HCT116 (cell line): ENCODE data around the gene FXYD2. TPM values are rescaled to one million over a fixed set of nuclear protein-coding genes. Genes with fewer than 3 reads are reported as not detected.

ENCODE experiments used
- ATAC-seq: fragments of 200-7000 bp; cut with Tn5 transposase; 2 replicates; pipeline ENCODE4 v1.9.1; 2020; ENCODE audit warnings: mild to moderate bottlenecking, moderate library complexity
- BruUV-seq: library from RNA; stranded (reverse); fragments of 400-500 nt; replicated peaks from 2 replicates; lab custom pipeline; 2021; lab: Mats Ljungman, UMichigan
- CTCF ChIA-PET: fragments of 300-600 bp; sonication (Branson Sonifier 250); formaldehyde crosslinking; loops from one replicate; lab custom pipeline; 2021; ENCODE audit warnings: antibody characterized with exemption; lab: Charles Lee
- POLR2A ChIA-PET: fragments of 300-600, 350-600 bp; sonication (Branson Sonifier 250); formaldehyde crosslinking; loops from one replicate; lab custom pipeline; 2021; ENCODE audit warnings: antibody characterized with exemption; lab: Charles Lee
- RAD21 ChIA-PET, 2 experiments: fragments of 300-600 bp; sonication (Branson Sonifier 250); formaldehyde crosslinking; loops; one replicate each; lab custom pipeline; 2023; ENCODE audit warnings: low total read pairs in 2 of 2; ENCODE audit not compliant: uncharacterized antibody in 2 of 2, unreplicated experiment in 2 of 2, low non-redundant PET in 1 of 2; lab: Charles Lee
- DNase-seq: peaks from one replicate; pipeline ENCODE4 v3.0.0-alpha.2; 2010; ENCODE audit warnings: low read depth, low spot score
- H2AFZ ChIP-seq: fragments of 200-600 bp; shearing (Covaris generic), sonication (generic); 2 replicates; pipeline ENCODE4 v1.6.1; 2017; ENCODE audit warnings: low read depth, mixed run types, mixed read lengths, antibody characterized with exemption, low read length; ENCODE audit not compliant: poor library complexity, severe bottlenecking
- H3K27ac ChIP-seq: 2 replicates; pipeline ENCODE4 v1.5.1; 2012; ENCODE audit warnings: low read depth, low read length
- H3K27me3 ChIP-seq: fragments of 200-600 bp; sonication (generic); 2 replicates; pipeline ENCODE4 v1.6.1; 2016; ENCODE audit warnings: mixed run types, low read length, mixed read lengths; ENCODE audit not compliant: insufficient read depth
- H3K36me3 ChIP-seq, 2 experiments: fragments of 200-500 bp in 1 of 2; fragments of 200-600 bp in 1 of 2; sonication (Bioruptor generic) in 1 of 2; sonication (generic) in 1 of 2; 2 replicates each; pipeline versions ENCODE4 v1.5.1 to v1.6.1; 2014 to 2016; ENCODE audit warnings: low read length in 2 of 2, inconsistent platforms in 1 of 2, mixed read lengths in 1 of 2, mixed run types in 1 of 2; ENCODE audit not compliant: insufficient read depth in 2 of 2, control insufficient read depth in 1 of 2
- H3K4me1 ChIP-seq, 2 experiments: fragments of 200-600 bp in 1 of 2; sonication (generic) in 1 of 2; 2 replicates each; pipeline versions ENCODE4 v1.5.1 to v1.6.1; 2012 to 2017; ENCODE audit warnings: low read length in 2 of 2, inconsistent platforms in 1 of 2, mild to moderate bottlenecking in 1 of 2, mixed read lengths in 1 of 2, mixed run types in 1 of 2, moderate library complexity in 1 of 2; ENCODE audit not compliant: insufficient read depth in 2 of 2, control insufficient read depth in 1 of 2
- H3K4me2 ChIP-seq: fragments of 200-600 bp; sonication (generic); 2 replicates; pipeline ENCODE4 v1.6.1; 2017; ENCODE audit warnings: mixed run types, low read length, mixed read lengths
- H3K4me3 ChIP-seq, 2 experiments: fragments of 200-600 bp in 1 of 2; sonication (generic) in 1 of 2; replicated peaks in 1 of 2; 2 replicates each; pipeline ENCODE4 v1.5.1; 2011 to 2016; ENCODE audit warnings: low read length in 2 of 2, control low read depth in 1 of 2, low read depth in 1 of 2, mild to moderate bottlenecking in 1 of 2, mixed read lengths in 1 of 2, mixed run types in 1 of 2
- H3K79me2 ChIP-seq: fragments of 200-600 bp; sonication (generic); 2 replicates; pipeline ENCODE4 v1.6.1; 2017; ENCODE audit warnings: mild to moderate bottlenecking, mixed run types, low read length, moderate library complexity, mixed read lengths; ENCODE audit not compliant: insufficient read depth
- H3K9ac ChIP-seq: fragments of 200-600 bp; sonication (generic); 2 replicates; pipeline ENCODE4 v1.6.1; 2016; ENCODE audit warnings: low read length, mixed read lengths
- H3K9me2 ChIP-seq: fragments of 200-600 bp; sonication (generic), shearing (Covaris generic); 2 replicates; pipeline ENCODE4 v1.6.1; 2017; ENCODE audit warnings: mixed run types, mild to moderate bottlenecking, moderate library complexity; ENCODE audit not compliant: insufficient read depth
- H3K9me3 ChIP-seq, 2 experiments: fragments of 200-500 bp in 1 of 2; fragments of 200-600 bp in 1 of 2; sonication (Bioruptor generic) in 1 of 2; sonication (generic) in 1 of 2; 2 replicates each; pipeline ENCODE4 v1.6.1; 2014 to 2017; ENCODE audit warnings: low read length in 2 of 2, mixed read lengths in 2 of 2, inconsistent platforms in 1 of 2, low read depth in 1 of 2, mild to moderate bottlenecking in 1 of 2, mixed run types in 1 of 2, moderate library complexity in 1 of 2; ENCODE audit not compliant: control insufficient read depth in 1 of 2, insufficient read depth in 1 of 2
- H4K20me1 ChIP-seq: fragments of 200-600 bp; sonication (generic), shearing (Covaris generic); 2 replicates; pipeline ENCODE4 v1.6.1; 2017; ENCODE audit warnings: mixed run types, mild to moderate bottlenecking, moderate library complexity; ENCODE audit not compliant: insufficient read depth
- CBX3 ChIP-seq: IDR thresholded peaks from 2 replicates; pipeline ENCODE4 v1.6.1; 2012; ENCODE audit warnings: low read depth
- CEBPB ChIP-seq: IDR thresholded peaks from 2 replicates; pipeline ENCODE4 v1.6.1; 2012; ENCODE audit warnings: low read depth
- ELF1 ChIP-seq: IDR thresholded peaks from 2 replicates; pipeline ENCODE4 v1.6.1; 2012; ENCODE audit warnings: low read depth, borderline replicate concordance
- EZH2 ChIP-seq: fragments of 200-600 bp; sonication (generic); IDR thresholded peaks from 2 replicates; pipeline ENCODE4 v1.6.1; 2017; ENCODE audit warnings: antibody characterized with exemption, mixed run types
- EZH2phosphoT487 ChIP-seq: fragments of 200-600 bp; IDR thresholded peaks from 2 replicates; pipeline ENCODE4 v1.6.1; 2018; ENCODE audit warnings: antibody characterized with exemption, borderline replicate concordance
- FOSL1 ChIP-seq: IDR thresholded peaks from 2 replicates; pipeline ENCODE4 v1.6.1; 2012; ENCODE audit warnings: low read depth
- JUND ChIP-seq: IDR thresholded peaks from 2 replicates; pipeline ENCODE4 v1.6.1; 2012
- MAX ChIP-seq: IDR thresholded peaks from 2 replicates; pipeline ENCODE4 v1.6.1; 2012
- POLR2A ChIP-seq: IDR thresholded peaks from 2 replicates; pipeline ENCODE4 v1.7.0; 2011; ENCODE audit warnings: borderline replicate concordance; ENCODE audit not compliant: insufficient read depth, insufficient read length; ENCODE audit errors: extremely low read depth
- POLR2AphosphoS5 ChIP-seq: IDR thresholded peaks from 2 replicates; pipeline ENCODE4 v1.6.1; 2011; ENCODE audit warnings: mild to moderate bottlenecking, low read depth, low read length, moderate library complexity
- REST ChIP-seq: IDR thresholded peaks from 2 replicates; pipeline ENCODE4 v1.6.1; 2012; ENCODE audit warnings: low read depth
- SIN3A ChIP-seq: IDR thresholded peaks from 2 replicates; pipeline ENCODE4 v1.6.1; 2012; ENCODE audit warnings: low read depth
- SP1 ChIP-seq: IDR thresholded peaks from 2 replicates; pipeline ENCODE4 v1.6.1; 2012; ENCODE audit warnings: low read depth
- SRF ChIP-seq: IDR thresholded peaks from 2 replicates; pipeline ENCODE4 v1.6.1; 2012; ENCODE audit warnings: low read depth
- TCF7L2 ChIP-seq: IDR thresholded peaks from 2 replicates; pipeline ENCODE4 v1.7.0; 2011; ENCODE audit warnings: borderline replicate concordance, inconsistent platforms; ENCODE audit not compliant: insufficient read depth, insufficient read length; ENCODE audit errors: extremely low read depth
- ZFX ChIP-seq: fragments of 450-650 bp; IDR thresholded peaks from 2 replicates; pipeline ENCODE4 v1.6.1; 2017
- ZNF274 ChIP-seq: fragments of 200-500 bp; sonication (Bioruptor generic); IDR thresholded peaks from 2 replicates; pipeline ENCODE4 v1.6.1; 2014; ENCODE audit warnings: mild to moderate bottlenecking, low read depth, low read length, inconsistent platforms
- intact Hi-C: fragments of 100-400 bp; cut with micrococcal nuclease; formaldehyde crosslinking; loops from 2 replicates; pipeline ENCODE4 v1.10.0; 2022
- total RNA-seq: library from RNA; stranded (reverse); gene quantifications from one replicate; pipeline ENCODE4 v1.2.1, GENCODE V29; 2021; ENCODE audit not compliant: unreplicated experiment

The FXYD2 gene
- total RNA-seq, 1 experiment from 2014 or later = 0.52 TPM

- no peak overlapping the region for H3K4me3 ChIP-seq
- no peak overlapping the region for H3K27ac ChIP-seq
- no peak for ATAC-seq
- no peaks in the 10 kb centered on the region for H4K20me1 ChIP-seq
- POLR2A ChIA-PET = no interaction called here
- DNase-seq = no peak
- intact Hi-C loops = no loop called here
- H3K36me3 ChIP-seq = no peaks in the 10 kb centered on the region
- no peaks in the 10 kb centered on the region for H3K79me2 ChIP-seq
- CTCF ChIA-PET = no interaction called here
- no TSS peak for BruUV-seq
- peaks cover 6% of the 10 kb centered on the region for H3K27me3 ChIP-seq
- TF ChIP-seq ZNF274 (no peak), FOSL1 (no peak), EZH2 (no peak), POLR2A (no peak), POLR2AphosphoS5 (no peak), TCF7L2 (no peak)
- no peak overlapping the region for H3K4me2 ChIP-seq
- no peak overlapping the region for H3K9ac ChIP-seq
- RAD21 ChIA-PET = no interaction called here
- H3K9me3 ChIP-seq = no peaks in the 10 kb centered on the region
- H2AFZ ChIP-seq = no peak overlapping the region
- no peaks in the 10 kb centered on the region for H3K9me2 ChIP-seq
- no peaks in the 10 kb centered on the region for H3K4me1 ChIP-seq
Measured at GRCh38 chr11:117795638-117796455, 28.7 kb downstream of the FXYD2 start.

GRCh38 chr11:117794772-117795629 lies 29.5 kb downstream of the FXYD2 start:
- Histone ChIP-seq H3K4me2 (no peak overlapping the region), H3K9me2 (no peaks in the 10 kb centered on the region), H3K79me2 (no peaks in the 10 kb centered on the region), H3K9ac (no peak overlapping the region), H3K27me3 (peaks cover 14% of the 10 kb centered on the region; the same call in 1 of the 2 replicates), H3K9me3 (no peaks in the 10 kb centered on the region), H3K4me1 (no peaks in the 10 kb centered on the region), H4K20me1 (no peaks in the 10 kb centered on the region), H3K27ac (no peak overlapping the region), H3K4me3 (no peak overlapping the region), H3K36me3 (no peaks in the 10 kb centered on the region), H2AFZ (no peak overlapping the region)
- intact Hi-C loops = no loop called here
- BruUV-seq = no TSS peak
- DNase-seq = no peak
- no peak for ATAC-seq
- CTCF ChIA-PET = interaction anchor here (1.3 kb wide), 1 partner anchor 369 kb away, joined by 3 read pairs; no protein-coding TSS in a partner anchor
- POLR2A ChIA-PET = no interaction called here
- RAD21 ChIA-PET = no interaction called here
- TF ChIP-seq FOSL1 (no peak), SRF (no peak), ELF1 (no peak), MAX (no peak), CEBPB (no peak), REST (no peak), EZH2 (no peak), TCF7L2 (no peak), SP1 (no peak), SIN3A (no peak), EZH2phosphoT487 (no peak), JUND (no peak), CBX3 (no peak), ZFX (no peak)
